Measurements from ENCODE around the gene NFATC2.

DNA sequence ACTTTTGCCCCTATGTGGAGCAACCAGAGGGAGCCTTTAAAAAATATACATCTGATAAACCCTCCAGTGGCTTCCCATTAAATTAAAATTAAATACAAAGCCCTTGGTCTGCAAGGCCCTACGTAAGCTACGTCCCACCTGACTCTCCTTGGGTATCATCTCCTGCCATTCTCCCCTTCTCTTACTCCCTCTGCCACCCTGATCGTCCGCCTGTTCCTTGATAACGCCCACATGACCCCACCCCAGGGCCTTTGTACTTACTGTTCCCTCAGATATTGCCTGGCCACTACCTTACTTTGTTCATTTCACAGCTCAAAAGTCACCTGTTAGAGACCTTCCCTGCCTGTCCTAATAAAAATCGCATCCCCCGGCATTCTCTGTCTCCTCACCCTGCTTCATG, 5.4 kb upstream of the NFATC2 start:
- TF ChIP-seq, protein P1, sequence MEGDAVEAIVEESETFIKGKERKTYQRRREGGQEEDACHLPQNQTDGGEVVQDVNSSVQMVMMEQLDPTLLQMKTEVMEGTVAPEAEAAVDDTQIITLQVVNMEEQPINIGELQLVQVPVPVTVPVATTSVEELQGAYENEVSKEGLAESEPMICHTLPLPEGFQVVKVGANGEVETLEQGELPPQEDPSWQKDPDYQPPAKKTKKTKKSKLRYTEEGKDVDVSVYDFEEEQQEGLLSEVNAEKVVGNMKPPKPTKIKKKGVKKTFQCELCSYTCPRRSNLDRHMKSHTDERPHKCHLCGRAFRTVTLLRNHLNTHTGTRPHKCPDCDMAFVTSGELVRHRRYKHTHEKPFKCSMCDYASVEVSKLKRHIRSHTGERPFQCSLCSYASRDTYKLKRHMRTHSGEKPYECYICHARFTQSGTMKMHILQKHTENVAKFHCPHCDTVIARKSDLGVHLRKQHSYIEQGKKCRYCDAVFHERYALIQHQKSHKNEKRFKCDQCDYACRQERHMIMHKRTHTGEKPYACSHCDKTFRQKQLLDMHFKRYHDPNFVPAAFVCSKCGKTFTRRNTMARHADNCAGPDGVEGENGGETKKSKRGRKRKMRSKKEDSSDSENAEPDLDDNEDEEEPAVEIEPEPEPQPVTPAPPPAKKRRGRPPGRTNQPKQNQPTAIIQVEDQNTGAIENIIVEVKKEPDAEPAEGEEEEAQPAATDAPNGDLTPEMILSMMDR (conservative IDR thresholded peaks at IDR 0.05; ENCODE audit: low read length): no peak
- no peak for TF ChIP-seq EZH2phosphoT487 (IDR thresholded peaks at IDR 0.05; ENCODE audit: borderline replicate concordance)
